ENCODE measurements around the gene ABCB4.

The ABCB4 gene

GRCh38 chr7:87416682-87417587 lies 58.5 kb downstream of the ABCB4 start:
- peak; percentile 44 for DNase-seq

- no peak for DNase-seq
Measured at GRCh38 chr7:87414794-87415188, 60.7 kb downstream of the ABCB4 start.

GRCh38 chr7:87413951-87414793 lies 61.3 kb downstream of the ABCB4 start:
- no peak for DNase-seq

- DNase-seq = no peak
Measured at GRCh38 chr7:87413029-87413428, 62.5 kb downstream of the ABCB4 start.

- DNase-seq = no peak
Measured at GRCh38 chr7:87411186-87411585, 64.3 kb downstream of the ABCB4 start.

- no peak for DNase-seq
Measured at GRCh38 chr7:87404674-87405073, 70.8 kb downstream of the ABCB4 start.

GRCh38 chr7:87398446-87398845 lies 77.0 kb downstream of the ABCB4 start:
- no peak for DNase-seq

- DNase-seq = no peak
Measured at GRCh38 chr7:87395442-87396020, 79.9 kb downstream of the ABCB4 start.

- DNase-seq = no peak
Measured at GRCh38 chr7:87391020-87391701, 84.3 kb downstream of the ABCB4 start.

GRCh38 chr7:87380905-87381304 lies 94.6 kb downstream of the ABCB4 start:
- no peak for DNase-seq

- DNase-seq = no peak
Measured at GRCh38 chr7:87375662-87376435, 99.6 kb downstream of the ABCB4 start.

- no peak for DNase-seq
Measured at GRCh38 chr7:87370660-87371180, 104.8 kb downstream of the ABCB4 start.

- DNase-seq = no peak
Measured at GRCh38 chr7:87369216-87369615, 106.3 kb downstream of the ABCB4 start.

GRCh38 chr7:87364246-87364645 lies 111.2 kb downstream of the ABCB4 start:
- no peak for DNase-seq

- DNase-seq = no peak
Measured at GRCh38 chr7:87363342-87363741, 112.1 kb downstream of the ABCB4 start.

GRCh38 chr7:87361320-87361719 lies 114.2 kb downstream of the ABCB4 start:
- no peak for DNase-seq

- DNase-seq = no peak
Measured at GRCh38 chr7:87359366-87359765, 116.1 kb downstream of the ABCB4 start.

- DNase-seq = no peak
Measured at GRCh38 chr7:87356448-87356847, 119.0 kb downstream of the ABCB4 start.

GRCh38 chr7:87354749-87355148 lies 120.7 kb downstream of the ABCB4 start:
- DNase-seq = no peak

All from DMS 273 treated with DMSO at 0.1 percent for 48 hours (cell line).